Measurements from ENCODE around the gene RABAC1.

The RABAC1 gene

GRCh38 chr19:41930926-41931592, 28.1 kb downstream of the RABAC1 start:
- H3K27me3 Mint-ChIP-seq: peaks cover 12% of the 10 kb centered on the region
- peaks cover 53% of the 10 kb centered on the region for H3K4me1 Mint-ChIP-seq
- no peak for ATAC-seq
- H3K27ac Mint-ChIP-seq: no peak overlapping the region
- H3K36me3 Mint-ChIP-seq: no peaks in the 10 kb centered on the region
- no peaks in the 10 kb centered on the region for H3K9me3 Mint-ChIP-seq
- H3K4me3 Mint-ChIP-seq: no peak overlapping the region

DNA sequence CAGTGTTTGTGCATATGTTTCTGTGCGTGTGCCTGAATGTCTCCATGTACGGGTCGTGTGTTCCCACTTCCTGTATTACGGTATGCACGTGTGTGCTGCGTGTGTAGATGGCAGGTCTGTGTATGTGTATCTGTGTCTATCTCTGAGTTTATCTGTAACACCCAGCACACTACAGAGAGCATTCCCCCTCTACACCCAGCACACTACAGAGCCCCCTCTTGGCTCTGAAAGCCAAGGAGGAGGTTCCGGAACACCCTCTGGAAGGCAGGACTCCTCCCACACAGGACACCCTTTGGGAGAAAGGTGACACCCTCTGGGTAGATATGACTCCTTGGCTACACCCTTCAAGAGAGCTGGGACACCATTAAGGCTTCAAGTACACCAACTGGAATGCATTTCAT, 28.8 kb downstream of the RABAC1 start:
- ATAC-seq: no peak
- peaks cover 50% of the 10 kb centered on the region for H3K4me1 Mint-ChIP-seq
- H3K4me3 Mint-ChIP-seq: no peak overlapping the region

GRCh38 chr19:41929536-41930071, 29.5 kb downstream of the RABAC1 start:
- no peak overlapping the region for H3K27ac Mint-ChIP-seq
- H3K4me1 Mint-ChIP-seq: peaks cover 42% of the 10 kb centered on the region
- H3K9me3 Mint-ChIP-seq: no peaks in the 10 kb centered on the region
- H3K4me3 Mint-ChIP-seq: peak overlapping the region; percentile 78
- ATAC-seq: no peak
- no peaks in the 10 kb centered on the region for H3K36me3 Mint-ChIP-seq
- H3K27me3 Mint-ChIP-seq: peaks cover under 1% of the 10 kb centered on the region

More for the DNA sequence above, 28.8 kb downstream of the RABAC1 start:
- H3K9me3 Mint-ChIP-seq: no peaks in the 10 kb centered on the region
- H3K36me3 Mint-ChIP-seq: no peaks in the 10 kb centered on the region
- H3K27ac Mint-ChIP-seq: no peak overlapping the region
- peaks cover 8% of the 10 kb centered on the region for H3K27me3 Mint-ChIP-seq

- no peaks in the 10 kb centered on the region for H3K36me3 Mint-ChIP-seq
- H3K27me3 Mint-ChIP-seq: no peaks in the 10 kb centered on the region
- no peaks in the 10 kb centered on the region for H3K9me3 Mint-ChIP-seq
- H3K27ac Mint-ChIP-seq: no peak overlapping the region
- ATAC-seq: peak; percentile 75
- H3K4me1 Mint-ChIP-seq: peaks cover 36% of the 10 kb centered on the region
- H3K4me3 Mint-ChIP-seq: peak overlapping the region; percentile 78
Measured at GRCh38 chr19:41928754-41929535, 30.2 kb downstream of the RABAC1 start.

GRCh38 chr19:41928221-41928683, 30.9 kb downstream of the RABAC1 start, which contains the start of gene ERFL:
TSS of gene ERFL (minus strand) at chr19:41928449. CDS start at chr19:41912919, 15,530 bp downstream.
- Mint-ChIP-seq H3K27ac (no peak within 1 kb of the TSS), H3K27me3 (peaks cover 5% of the 10 kb centered on the region), H3K36me3 (peaks cover 2% of the 10 kb centered on the region), H3K4me1 (peaks cover 33% of the 10 kb centered on the region), H3K9me3 (no peaks in the 10 kb centered on the region), H3K4me3 (peak within 1 kb of the TSS; percentile 78)
- ATAC-seq: peak; percentile 44

DNA sequence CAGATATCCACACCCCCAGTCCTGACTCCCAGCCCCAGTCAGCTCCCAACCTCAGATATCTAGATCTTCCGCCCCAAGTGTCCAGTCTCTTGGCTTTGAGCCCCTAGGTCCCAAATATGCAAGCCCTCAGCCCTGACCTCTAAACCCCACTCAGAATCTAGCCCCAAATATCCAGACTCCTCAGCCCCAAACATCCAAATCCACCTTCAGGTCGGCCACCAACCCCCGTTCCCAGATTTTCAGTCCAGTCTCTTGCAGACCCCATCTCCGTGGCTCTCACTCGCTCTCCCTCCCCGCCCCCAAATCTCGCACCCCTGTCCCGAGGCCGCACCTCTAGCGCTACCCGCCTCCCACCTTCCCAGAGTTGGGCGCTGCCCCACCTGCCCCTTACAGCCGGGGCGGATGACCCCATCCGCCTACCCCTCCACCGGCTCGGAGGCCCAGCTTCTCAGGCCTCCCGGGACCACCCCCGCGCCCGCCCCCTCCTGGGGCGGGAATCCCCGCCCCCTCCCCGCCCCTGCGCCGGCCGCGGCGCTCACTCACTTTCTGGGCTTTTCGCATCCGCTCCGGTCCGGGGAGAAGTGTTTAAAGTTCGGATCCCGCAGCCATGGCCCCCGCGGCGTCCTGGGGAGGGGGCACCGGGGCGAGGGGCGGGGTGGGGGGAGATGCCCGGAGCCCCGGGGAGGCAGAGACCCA, 31.5 kb downstream of the RABAC1 start:
- Mint-ChIP-seq H3K9me3 (no peaks in the 10 kb centered on the region), H3K4me3 (no peak overlapping the region), H3K27me3 (peaks cover 10% of the 10 kb centered on the region), H3K36me3 (peaks cover 4% of the 10 kb centered on the region), H3K27ac (no peak overlapping the region), H3K4me1 (peaks cover 36% of the 10 kb centered on the region)
- no peak for ATAC-seq

GRCh38 chr19:41926763-41927496, 32.2 kb downstream of the RABAC1 start:
- Mint-ChIP-seq H3K9me3 (no peaks in the 10 kb centered on the region), H3K4me1 (peaks cover 41% of the 10 kb centered on the region), H3K36me3 (peaks cover 4% of the 10 kb centered on the region), H3K27me3 (peaks cover 18% of the 10 kb centered on the region), H3K27ac (no peak overlapping the region), H3K4me3 (no peak overlapping the region)
- no peak for ATAC-seq

- no peak overlapping the region for H3K27ac Mint-ChIP-seq
- H3K4me1 Mint-ChIP-seq: peaks cover 44% of the 10 kb centered on the region
- no peak for ATAC-seq
- H3K4me3 Mint-ChIP-seq: no peak overlapping the region
- no peaks in the 10 kb centered on the region for H3K9me3 Mint-ChIP-seq
- H3K36me3 Mint-ChIP-seq: peaks cover 4% of the 10 kb centered on the region
- H3K27me3 Mint-ChIP-seq: peaks cover 25% of the 10 kb centered on the region
Measured at GRCh38 chr19:41926028-41926762, 32.9 kb downstream of the RABAC1 start.

DNA sequence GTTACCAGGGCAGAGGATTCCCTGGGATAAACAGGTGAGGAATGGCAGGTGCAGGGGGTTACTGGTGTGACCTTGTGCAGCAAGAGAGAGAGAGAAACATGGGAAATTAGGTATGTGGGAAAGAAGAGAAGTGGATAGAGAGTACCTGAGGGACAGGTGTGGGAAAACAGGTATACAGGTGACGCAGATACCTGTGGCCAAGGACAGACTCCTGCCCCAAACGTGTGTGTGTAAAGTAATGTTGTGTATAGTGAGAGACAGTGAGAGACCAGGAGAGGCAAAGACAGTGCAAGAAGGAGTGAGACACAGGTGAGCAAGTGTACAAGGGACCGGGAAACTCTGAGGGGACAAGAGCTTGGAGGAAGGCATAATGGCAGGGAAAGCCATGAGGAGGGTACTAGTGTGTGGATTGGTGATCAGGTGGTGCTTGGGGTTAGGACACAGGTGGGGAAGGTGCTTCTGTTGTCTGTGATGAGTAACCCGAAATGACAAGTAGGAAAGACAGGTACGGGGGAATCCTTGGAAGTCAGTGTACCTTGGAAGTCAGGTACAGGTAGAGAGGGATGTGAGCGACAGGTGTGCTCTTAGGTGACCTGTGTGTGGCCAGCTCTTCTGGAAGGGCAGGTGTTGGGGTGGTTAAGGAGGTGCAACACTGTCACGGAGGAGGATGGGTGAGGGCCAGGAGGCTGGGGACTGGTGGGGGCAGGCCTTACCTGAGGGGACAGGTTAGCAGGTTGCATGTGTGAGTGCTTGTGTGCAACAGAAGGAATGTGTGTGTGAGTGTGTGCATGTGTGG, 33.7 kb downstream of the RABAC1 start:
- Mint-ChIP-seq H3K9me3 (no peaks in the 10 kb centered on the region), H3K36me3 (peaks cover 4% of the 10 kb centered on the region), H3K27me3 (peaks cover 29% of the 10 kb centered on the region), H3K4me3 (no peak overlapping the region), H3K27ac (no peak overlapping the region), H3K4me1 (peaks cover 43% of the 10 kb centered on the region)
- no peak for ATAC-seq

DNA sequence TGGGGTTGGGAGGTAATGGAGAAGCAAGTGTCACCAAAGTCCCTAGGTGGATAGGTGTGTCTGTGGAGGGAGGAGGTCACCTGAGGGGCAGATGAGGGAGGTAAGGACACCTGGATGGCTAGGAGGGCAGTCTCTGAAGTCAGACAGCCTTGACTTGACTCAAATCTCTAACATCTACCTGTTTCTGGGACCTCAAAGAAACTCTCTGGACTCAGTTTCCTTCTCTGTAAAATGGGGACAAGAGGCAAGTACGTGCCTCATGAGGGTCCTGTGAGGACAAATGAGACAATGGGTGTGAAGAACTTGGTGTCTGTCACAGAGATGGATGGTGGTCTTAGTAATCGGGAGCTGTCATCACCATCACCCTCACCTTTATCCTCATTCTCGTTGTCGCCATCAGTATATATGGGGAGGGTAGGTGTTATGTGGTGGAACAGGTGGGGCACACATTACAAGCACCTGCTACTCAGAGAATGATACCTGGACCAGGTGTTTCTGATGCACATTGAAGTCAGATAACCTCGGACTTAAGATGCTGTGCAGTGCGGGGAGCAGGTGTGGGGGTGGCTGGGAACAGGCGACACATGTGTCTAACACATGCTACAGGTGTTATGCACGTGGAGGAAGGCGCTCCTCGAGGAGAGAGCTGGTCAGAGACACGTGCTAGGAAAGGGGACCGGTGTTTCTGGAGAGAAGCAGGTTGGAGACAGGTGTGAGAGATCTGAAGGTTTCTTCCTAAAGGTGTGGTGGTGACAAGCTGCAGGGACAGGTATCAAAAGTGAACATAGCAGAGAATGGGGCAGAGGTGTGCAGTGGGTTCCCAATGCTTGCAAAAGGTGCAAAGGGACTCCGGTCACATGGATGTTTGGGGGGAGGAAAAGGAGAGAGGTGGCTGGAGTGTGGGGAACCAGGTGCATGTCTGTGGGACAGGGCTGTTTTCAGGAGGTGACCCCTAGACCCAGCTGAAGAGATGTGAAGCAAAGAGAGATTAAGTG, 34.7 kb downstream of the RABAC1 start:
- H3K9me3 Mint-ChIP-seq: no peaks in the 10 kb centered on the region
- H3K27me3 Mint-ChIP-seq: peaks cover 29% of the 10 kb centered on the region
- no peak overlapping the region for H3K27ac Mint-ChIP-seq
- peaks cover 4% of the 10 kb centered on the region for H3K36me3 Mint-ChIP-seq
- no peak for ATAC-seq
- H3K4me3 Mint-ChIP-seq: no peak overlapping the region
- peaks cover 33% of the 10 kb centered on the region for H3K4me1 Mint-ChIP-seq

- Mint-ChIP-seq H3K4me1 (peaks cover 25% of the 10 kb centered on the region), H3K9me3 (no peaks in the 10 kb centered on the region), H3K36me3 (peaks cover 4% of the 10 kb centered on the region), H3K4me3 (peak overlapping the region; percentile 24), H3K27ac (peak overlapping the region; percentile 72), H3K27me3 (peaks cover 29% of the 10 kb centered on the region)
- peak; percentile 22 for ATAC-seq
Measured at GRCh38 chr19:41923045-41923788, 35.9 kb downstream of the RABAC1 start.

GRCh38 chr19:41922585-41922984, 36.5 kb downstream of the RABAC1 start:
- Mint-ChIP-seq H3K9me3 (no peaks in the 10 kb centered on the region), H3K27ac (no peak overlapping the region), H3K27me3 (peaks cover 29% of the 10 kb centered on the region), H3K4me1 (peaks cover 25% of the 10 kb centered on the region), H3K4me3 (no peak overlapping the region), H3K36me3 (peaks cover 4% of the 10 kb centered on the region)
- no peak for ATAC-seq
